PC-9 (cell line): ENCODE data around the gene ROGDI.

Experiments
- CTCF ChIP-seq: fragments of 200-600 bp; sonication (generic); conservative IDR thresholded peaks from 2 replicates; pipeline ENCODE4 v1.6.1; 2017; ENCODE audit warnings: mixed run types, antibody characterized with exemption, mild to moderate bottlenecking, moderate library complexity
- EZH2 ChIP-seq: fragments of 200-600 bp; sonication (generic); IDR thresholded peaks from 2 replicates; pipeline ENCODE4 v1.8.0; 2017; ENCODE audit warnings: antibody characterized with exemption, low read depth

GRCh38 chr16:4795181-4795827, 7.1 kb downstream of the ROGDI start, which contains the start of gene SMIM22:
- TF ChIP-seq CTCF (no peak), EZH2 (no peak)
